ENCODE data around the gene IQCH.
"Not testable (repeated sequence)": the region's sequence is repeated elsewhere in the genome, so short reads cannot be mapped to it uniquely, and the experiment has no call there.

IQCH gene

GRCh38 chr15:67446449-67446848 lies 191.9 kb downstream of the IQCH start:
- no peak for DNase-seq (ENCODE audit: low read depth)

GRCh38 chr15:67448372-67448771 lies 193.8 kb downstream of the IQCH start:
- DNase-seq (ENCODE audit: low read depth), result not testable (repeated sequence)

- not testable (repeated sequence) for DNase-seq (ENCODE audit: low read depth)
These were observed 199.1 kb downstream of the IQCH start for GRCh38 chr15:67453703-67454102.

GRCh38 chr15:67456677-67457529 lies 202.3 kb downstream of the IQCH start:
- DNase-seq (ENCODE audit: low read depth), result peak; percentile 75

GRCh38 chr15:67458331-67459029 lies 203.9 kb downstream of the IQCH start:
- DNase-seq (ENCODE audit: low read depth), result no peak

GRCh38 chr15:67460521-67460920 lies 205.9 kb downstream of the IQCH start:
- no peak for DNase-seq (ENCODE audit: low read depth)

- no peak for DNase-seq (ENCODE audit: low read depth)
These were observed 207.1 kb downstream of the IQCH start for GRCh38 chr15:67461735-67462134.

GRCh38 chr15:67462875-67463274 lies 208.3 kb downstream of the IQCH start:
- no peak for DNase-seq (ENCODE audit: low read depth)

GRCh38 chr15:67463488-67463887 lies 208.9 kb downstream of the IQCH start:
- no peak for DNase-seq (ENCODE audit: low read depth)

- no peak for DNase-seq (ENCODE audit: low read depth)
These were observed 210.8 kb downstream of the IQCH start for GRCh38 chr15:67465196-67465952.

- no peak for DNase-seq (ENCODE audit: low read depth)
These were observed 213.8 kb downstream of the IQCH start for GRCh38 chr15:67468416-67468815.

- DNase-seq (ENCODE audit: low read depth), result no peak
These were observed 215.1 kb downstream of the IQCH start for GRCh38 chr15:67469680-67470079.

- DNase-seq (ENCODE audit: low read depth), result no peak
These were observed 218.4 kb downstream of the IQCH start for GRCh38 chr15:67472957-67473356.

- no peak for DNase-seq (ENCODE audit: low read depth)
These were observed 220.0 kb downstream of the IQCH start for GRCh38 chr15:67474405-67475110.

GRCh38 chr15:67479781-67480505 lies 225.4 kb downstream of the IQCH start:
- DNase-seq (ENCODE audit: low read depth), result no peak

- no peak for DNase-seq (ENCODE audit: low read depth)
These were observed 226.2 kb downstream of the IQCH start for GRCh38 chr15:67480741-67481140.

GRCh38 chr15:67481680-67482079 lies 227.1 kb downstream of the IQCH start:
- no peak for DNase-seq (ENCODE audit: low read depth)

- DNase-seq (ENCODE audit: low read depth), result no peak
These were observed 241.0 kb downstream of the IQCH start for GRCh38 chr15:67495585-67495984.

- no peak for DNase-seq (ENCODE audit: low read depth)
These were observed 246.7 kb downstream of the IQCH start for GRCh38 chr15:67501177-67501835.

- no peak for DNase-seq (ENCODE audit: low read depth)
These were observed 247.4 kb downstream of the IQCH start for GRCh38 chr15:67501836-67502461.
